HepG2 (cell line): Measurements from ENCODE around the gene HOXD3. TPM values are rescaled to one million over a fixed set of nuclear protein-coding genes. Genes with fewer than 3 reads are reported as not detected.

Experiments used
- ATAC-seq: fragments of 200-7000 bp; cut with Tn5 transposase; 3 replicates; pipeline ENCODE4 v1.9.1; 2020; ENCODE audit warnings: mild to moderate bottlenecking, moderate library complexity
- BruUV-seq: library from RNA; stranded (reverse); fragments of 400-500 nt; replicated peaks from 2 replicates; lab custom pipeline; 2021; lab: Mats Ljungman, UMichigan
- CTCF ChIA-PET: fragments of 300-600 bp; formaldehyde crosslinking; extraction: SDS; loops from one replicate; lab custom pipeline; 2021; ENCODE audit warnings: low total read pairs, inconsistent platforms, low intra/inter-chr PET ratio; lab: Yijun Ruan, JAX
- POLR2A ChIA-PET: fragments of 350-600 bp; sonication (Branson Sonifier 250); formaldehyde crosslinking; loops from one replicate; lab custom pipeline; 2020; ENCODE audit warnings: antibody characterized with exemption, inconsistent platforms; lab: Yijun Ruan, JAX
- DNase-seq: peaks from one replicate; pipeline ENCODE4 v3.0.0-alpha.2; 2015; ENCODE audit warnings: low spot score
- FAIRE-seq: peaks from 3 replicates; lab custom pipeline; 2011; peaks lifted over from hg19 to GRCh38; lab: Jason Lieb, UNC
- H2AFZ ChIP-seq: one replicate; pipeline ENCODE4 v1.6.1; 2011; ENCODE audit warnings: low read length, inconsistent platforms
- H3K27ac ChIP-seq: fragments of 300-600 bp; 3 replicates; pipeline ENCODE4 v1.8.0; 2011; ENCODE audit warnings: mixed run types, mild to moderate bottlenecking, mixed read lengths, low read length, inconsistent platforms; ENCODE audit not compliant: insufficient read depth; ENCODE audit errors: extremely low read length
- H3K27me3 ChIP-seq, 2 experiments: fragments of 200-600 bp in 1 of 2; 2 replicates in 1 of 2; 3 replicates in 1 of 2; pipeline versions ENCODE4 v1.6.0 to v1.8.0; 2011; ENCODE audit warnings: low read length in 2 of 2, mild to moderate bottlenecking in 2 of 2, moderate library complexity in 2 of 2, inconsistent platforms in 1 of 2; ENCODE audit not compliant: insufficient read depth in 2 of 2, control insufficient read depth in 1 of 2
- H3K36me3 ChIP-seq, 2 experiments: fragments of 200-600 bp in 1 of 2; replicated peaks in 1 of 2; 2 replicates in 1 of 2; 3 replicates in 1 of 2; pipeline versions ENCODE4 v1.5.1 to v1.8.0; 2011; ENCODE audit warnings: low read length in 2 of 2, inconsistent platforms in 1 of 2; ENCODE audit not compliant: insufficient read depth in 2 of 2, control insufficient read depth in 1 of 2
- H3K4me1 ChIP-seq: 2 replicates; pipeline ENCODE4 v1.5.1; 2012; ENCODE audit warnings: low read length, inconsistent platforms; ENCODE audit not compliant: insufficient read depth
- H3K4me2 ChIP-seq: 2 replicates; pipeline ENCODE4 v1.6.0; 2011; ENCODE audit warnings: low read depth, low read length, inconsistent platforms
- H3K4me3 ChIP-seq, 3 experiments: fragments of 200-600 bp in 1 of 3; sonication (generic), shearing (Covaris generic) in 1 of 3; replicated peaks in 1 of 3; 2 replicates each; pipeline ENCODE4 v1.5.1; 2011 to 2016; ENCODE audit warnings: low read length in 3 of 3, inconsistent platforms in 2 of 3, low read depth in 2 of 3, mild to moderate bottlenecking in 2 of 3, control low read depth in 1 of 3, mixed read lengths in 1 of 3; ENCODE audit not compliant: insufficient read depth in 1 of 3
- H3K79me2 ChIP-seq: one replicate; pipeline ENCODE4 v1.6.1; 2011; ENCODE audit warnings: low read length, inconsistent platforms; ENCODE audit not compliant: insufficient read depth
- H3K9ac ChIP-seq: 2 replicates; pipeline ENCODE4 v1.6.0; 2011; ENCODE audit warnings: mild to moderate bottlenecking, low read depth, low read length, inconsistent platforms; ENCODE audit not compliant: insufficient read depth
- H3K9me3 ChIP-seq: 2 replicates; pipeline ENCODE4 v1.5.1; 2012; ENCODE audit warnings: mild to moderate bottlenecking, low read length
- H4K20me1 ChIP-seq: 2 replicates; pipeline ENCODE4 v1.6.0; 2011; ENCODE audit warnings: inconsistent platforms, mild to moderate bottlenecking, low read length, moderate library complexity; ENCODE audit not compliant: insufficient read depth
- ATRX ChIP-seq: sonication (generic); formaldehyde crosslinking; IDR thresholded peaks from 2 replicates; pipeline ENCODE4 v1.4.0; 2020; ENCODE audit warnings: missing genetic modification reagents, borderline replicate concordance
- HNRNPLL ChIP-seq: fragments of 200-400 bp; formaldehyde crosslinking; IDR thresholded peaks from 2 replicates; pipeline ENCODE4 v1.6.1; 2017; ENCODE audit warnings: mild to moderate bottlenecking, low read depth, low read length; ENCODE audit not compliant: poor library complexity, severe bottlenecking
- KDM5A ChIP-seq: fragments of 200-600 bp; sonication (generic); IDR thresholded peaks from 2 replicates; pipeline ENCODE4 v1.7.0; 2018; ENCODE audit warnings: antibody characterized with exemption, mild to moderate bottlenecking, low read length, borderline replicate concordance
- ZBTB14 ChIP-seq: sonication (generic); formaldehyde crosslinking; IDR thresholded peaks from 2 replicates; pipeline ENCODE4 v1.4.0; 2020; ENCODE audit warnings: missing genetic modification reagents
- ZNF318 ChIP-seq: sonication (generic); formaldehyde crosslinking; IDR thresholded peaks from 2 replicates; pipeline ENCODE4 v1.4.0; 2020; ENCODE audit warnings: mild to moderate bottlenecking, missing genetic modification reagents
- ZNF510 ChIP-seq: sonication (generic); formaldehyde crosslinking; IDR thresholded peaks from 2 replicates; pipeline ENCODE4 v1.4.0; 2020; ENCODE audit warnings: low read depth, mild to moderate bottlenecking, missing genetic modification reagents
- WGBS: methylation state at CpG from one replicate; pipeline ENCODE4 v1.1.6; 2017; ENCODE audit warnings: low lambda C conversion rate; 5-methylcytosine and 5-hydroxymethylcytosine counted together
- in situ Hi-C: cut with HindIII; loops from 2 replicates; pipeline ENCODE4 v1.10.0; 2017; ENCODE audit warnings: low pct_unique_long_range_greater_than_20kb; ENCODE audit not compliant: extremely low pct_ligation_motif_present
- intact Hi-C: fragments of 100-400 bp; cut with micrococcal nuclease; formaldehyde crosslinking; loops from one replicate; pipeline ENCODE4 v1.10.0; 2022; ENCODE audit not compliant: unreplicated experiment
- polyA plus RNA-seq, 8 experiments: library from polyadenylated mRNA; depleted of rRNA in 3 of 8; stranded (reverse) in 7 of 8; unstranded in 1 of 8; fragments of >200 nt; fragmentation: Illumina TruSeq in 4 of 8; extraction: Trizol in 4 of 8; gene quantifications; 2 replicates each; pipeline versions ENCODE4 v1.2.1 to v1.2.3, GENCODE V29; 2011 to 2016; ENCODE audit warnings: low read depth in 4 of 8, missing spikeins in 1 of 8, mixed read lengths in 1 of 8; ENCODE audit not compliant: insufficient read depth in 1 of 8
- total RNA-seq, 5 experiments: library from RNA; depleted of rRNA; stranded (reverse); fragments of >200 nt; fragmentation: Illumina TruSeq; extraction: Trizol; gene quantifications; 2 replicates each; pipeline ENCODE4 v1.2.3, GENCODE V29; 2016; ENCODE audit warnings: low read depth in 1 of 5

The HOXD3 gene
- total and polyA plus RNA-seq, 2 of the 13 experiments (the other 11 are each of a cell fraction or from before 2014, with no cell fraction given), result 0.05 to 0.09 TPM

GRCh38 chr2:176121190-176122051 lies 35.7 kb upstream of the HOXD3 start:
- ATAC-seq, result no peak
- no peaks in the 10 kb centered on the region for H3K79me2 ChIP-seq
- no peak overlapping the region for H3K9ac ChIP-seq
- CTCF ChIA-PET, result no interaction called here
- FAIRE-seq, result no peak
- H4K20me1 ChIP-seq, result no peaks in the 10 kb centered on the region; the same call in 1 of the 2 replicates
- TF ChIP-seq ZNF318 (CRISPR knock-in tag), result no peak
- no peak for TF ChIP-seq HNRNPLL
- no peak for TF ChIP-seq ATRX (CRISPR knock-in tag)
- no peak for TF ChIP-seq ZBTB14 (CRISPR knock-in tag)
- no peak for TF ChIP-seq ZNF510 (CRISPR knock-in tag)
- TF ChIP-seq KDM5A, result no peak
- TF ChIP-seq, all 625 proteins: peak for 0
- POLR2A ChIA-PET, result no interaction called here
- H3K9me3 ChIP-seq, result no peaks in the 10 kb centered on the region
- 70% methylated on average over 48 of the region's 53 CpGs for WGBS
- H2AFZ ChIP-seq, result no peak overlapping the region
- no peaks in the 10 kb centered on the region for H3K36me3 ChIP-seq
- no peak overlapping the region for H3K4me2 ChIP-seq
- DNase-seq, result no peak
- intact Hi-C loops, result no loop called here
- no peak overlapping the region for H3K4me3 ChIP-seq
- no peaks in the 10 kb centered on the region for H3K4me1 ChIP-seq
- no TSS peak for BruUV-seq
- in situ Hi-C loops, result no loop called here
- peaks cover 27 to 96% of the 10 kb centered on the region in 2 experiments for H3K27me3 ChIP-seq
- H3K27ac ChIP-seq, result no peak overlapping the region
